HG02852 (cell line): ENCODE measurements around the gene APBB1.

Experiments
- ATAC-seq: cut with Tn5 transposase; IDR thresholded peaks from one replicate; pipeline ENCODE4 v1.9.1; 2021; ENCODE audit warnings: mild to moderate bottlenecking, moderate library complexity; ENCODE audit not compliant: unreplicated experiment

APBB1 gene

DNA sequence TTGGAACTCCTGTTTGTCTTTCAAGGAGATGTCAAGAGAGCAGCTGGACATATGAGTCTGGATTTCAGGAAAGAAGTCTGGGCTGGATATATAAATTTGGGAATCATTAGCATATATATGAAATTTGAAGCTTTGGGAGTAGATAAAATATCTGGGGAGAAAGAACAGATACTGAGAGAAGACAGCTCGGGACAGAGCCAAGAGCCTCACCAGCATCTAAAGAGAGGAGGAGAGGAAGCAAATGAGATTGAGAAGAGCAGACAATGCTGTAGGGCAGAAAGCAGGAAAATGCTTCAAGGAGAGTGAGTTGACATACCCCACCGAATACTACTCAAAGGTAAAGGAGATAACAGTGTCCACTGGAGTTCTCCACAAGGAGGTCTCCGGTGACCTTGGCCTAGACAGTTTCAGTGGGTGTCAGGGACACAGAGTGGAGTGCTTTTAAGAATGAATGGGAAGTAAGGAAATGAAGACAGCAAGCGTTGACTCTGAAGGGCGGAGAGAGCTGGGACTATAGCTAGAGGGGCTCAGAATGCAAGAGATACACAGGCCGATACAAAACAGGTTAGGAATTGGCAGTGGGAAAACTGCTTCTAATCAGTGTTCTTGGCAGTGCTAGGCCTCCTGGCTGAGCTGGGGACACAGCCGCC lies 862 bp downstream of the APBB1 start:
- peak; percentile 11 for ATAC-seq

DNA sequence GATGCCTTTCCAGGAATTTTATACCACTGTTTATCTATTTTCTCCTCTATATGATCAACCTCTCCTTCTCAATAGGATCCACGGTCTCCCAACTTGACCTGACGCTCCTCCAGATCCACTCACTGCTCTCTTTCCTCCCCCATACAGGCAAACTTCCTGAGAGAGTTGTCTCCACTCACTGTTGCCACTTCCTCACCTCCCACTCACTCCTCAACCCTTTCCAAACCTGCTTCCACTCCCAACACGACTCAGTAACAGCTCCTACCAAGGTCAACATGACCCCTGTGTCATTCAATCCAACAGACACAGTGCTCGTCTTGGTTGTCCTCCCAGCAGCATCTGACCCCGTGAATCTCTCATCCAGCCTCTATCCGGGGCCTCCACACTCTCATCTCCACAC lies 3.1 kb downstream of the APBB1 start:
- no peak for ATAC-seq

DNA sequence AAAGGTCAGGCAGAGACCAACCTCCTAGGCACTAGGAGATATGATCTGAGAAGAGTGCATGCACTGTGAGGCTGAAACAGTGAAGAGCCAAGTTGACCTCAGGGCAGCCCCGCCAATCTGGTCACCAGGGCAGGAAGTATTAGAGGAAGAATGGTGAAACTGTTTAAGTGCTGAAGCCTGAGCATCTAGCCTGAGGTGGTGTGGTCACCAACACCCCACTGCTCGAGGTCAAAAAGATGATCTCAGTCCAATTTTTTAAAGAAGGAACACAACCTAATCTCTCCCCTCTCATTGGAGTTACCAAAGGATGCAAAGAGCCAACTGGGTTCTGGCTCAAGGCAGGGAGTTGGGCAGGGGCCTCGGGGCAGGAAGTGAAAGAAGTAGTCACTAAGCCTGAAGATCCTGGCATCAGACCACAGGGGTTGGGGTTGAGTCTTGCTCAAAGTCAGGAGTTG lies 4.0 kb downstream of the APBB1 start:
- ATAC-seq, result peak; percentile 34

DNA sequence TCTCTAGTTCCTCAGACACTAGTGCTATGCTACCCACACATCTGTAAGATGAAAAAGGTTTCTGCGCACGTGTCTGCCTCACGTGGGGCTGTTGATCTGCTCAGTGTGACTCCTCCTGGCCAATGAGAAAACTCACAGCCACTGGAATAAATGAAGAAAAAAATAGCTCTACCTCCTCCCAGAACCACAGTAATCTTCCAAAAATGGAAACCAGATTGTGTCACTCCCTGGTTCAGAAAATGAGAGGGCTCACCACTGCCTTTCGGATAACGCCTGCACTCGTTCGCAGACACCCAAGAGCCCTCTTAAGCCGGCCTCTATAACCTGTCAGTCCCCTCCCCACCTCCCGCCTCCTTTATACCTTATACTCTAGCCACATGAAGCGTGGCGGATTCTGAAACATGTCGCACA lies 5.1 kb downstream of the APBB1 start:
- no peak for ATAC-seq

DNA sequence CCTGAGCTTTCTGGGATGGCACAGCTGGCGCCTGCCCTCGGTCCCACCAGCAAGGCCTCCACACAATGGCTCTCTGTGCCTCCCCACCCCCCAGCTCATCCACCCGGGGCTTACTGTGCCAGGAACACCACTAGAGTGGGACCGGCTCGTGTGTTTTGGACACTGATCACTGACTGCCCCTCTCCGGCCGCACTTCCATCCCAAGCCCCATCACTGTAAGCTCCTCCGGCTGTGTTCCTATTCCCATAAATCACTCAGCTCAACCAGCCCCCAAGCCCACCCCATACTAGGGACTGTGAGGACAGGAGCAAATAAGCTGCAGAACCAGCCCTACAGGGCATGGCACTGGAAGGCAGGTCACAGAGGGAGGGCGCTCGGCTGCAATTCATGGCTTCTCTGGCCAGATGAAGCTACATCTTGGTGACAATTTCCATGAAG lies 7.3 kb downstream of the APBB1 start:
- ATAC-seq, result no peak

DNA sequence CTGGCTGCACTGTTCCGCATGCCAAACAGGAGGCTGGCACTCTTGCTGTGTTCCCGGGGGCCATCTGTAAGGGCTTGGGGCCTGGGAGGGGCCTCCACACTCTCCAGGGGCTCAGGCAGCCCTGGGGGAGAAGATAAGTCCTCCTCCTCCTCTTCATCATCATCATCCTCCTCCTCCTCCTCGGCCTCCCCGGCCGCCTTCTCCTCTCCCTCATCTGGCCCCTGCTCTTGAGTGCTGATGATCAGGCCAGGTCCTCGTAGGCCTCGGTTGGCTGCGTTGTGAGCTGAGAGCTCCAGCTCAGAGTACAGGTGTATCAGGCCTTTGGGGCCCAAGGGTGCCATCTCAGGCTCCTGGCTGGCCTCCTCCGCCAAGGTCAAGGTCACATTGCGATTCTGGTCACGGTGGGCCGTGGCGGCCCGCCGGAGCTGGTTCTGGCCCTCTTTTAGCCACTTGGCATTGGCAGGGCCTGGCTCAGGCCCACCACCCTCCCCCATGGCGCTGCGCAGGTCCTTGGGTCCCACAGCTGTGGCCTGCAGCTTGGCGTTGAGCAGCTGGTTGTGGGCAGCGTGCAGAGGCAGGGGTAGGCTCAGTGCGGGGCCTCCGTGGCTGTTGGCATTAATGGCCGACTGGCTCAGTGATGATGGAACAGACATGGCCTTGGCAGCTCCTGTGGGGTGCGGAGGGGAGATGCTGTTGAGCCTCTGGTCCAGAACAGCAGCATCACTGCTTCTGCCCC lies 8.0 kb downstream of the APBB1 start:
- ATAC-seq, result no peak

DNA sequence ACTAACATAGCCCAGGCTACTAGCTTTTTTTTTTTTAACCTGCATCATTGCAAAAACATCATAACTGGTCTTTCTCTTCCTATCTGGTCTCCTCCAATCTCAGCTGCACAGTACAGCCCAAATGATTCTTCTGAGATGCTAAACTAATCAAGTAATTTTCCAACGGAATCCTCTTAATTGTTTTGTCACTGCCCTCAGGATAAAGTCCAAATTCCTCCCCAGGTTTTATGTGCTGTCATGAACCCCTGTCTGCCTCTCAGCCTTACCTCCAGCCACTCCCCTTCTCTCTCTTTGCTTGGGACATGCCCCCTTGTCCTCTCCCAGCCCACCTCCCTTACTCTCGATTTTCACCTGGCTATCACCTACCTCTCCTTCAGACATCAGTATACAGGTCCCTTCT lies 12.5 kb downstream of the APBB1 start:
- no peak for ATAC-seq

DNA sequence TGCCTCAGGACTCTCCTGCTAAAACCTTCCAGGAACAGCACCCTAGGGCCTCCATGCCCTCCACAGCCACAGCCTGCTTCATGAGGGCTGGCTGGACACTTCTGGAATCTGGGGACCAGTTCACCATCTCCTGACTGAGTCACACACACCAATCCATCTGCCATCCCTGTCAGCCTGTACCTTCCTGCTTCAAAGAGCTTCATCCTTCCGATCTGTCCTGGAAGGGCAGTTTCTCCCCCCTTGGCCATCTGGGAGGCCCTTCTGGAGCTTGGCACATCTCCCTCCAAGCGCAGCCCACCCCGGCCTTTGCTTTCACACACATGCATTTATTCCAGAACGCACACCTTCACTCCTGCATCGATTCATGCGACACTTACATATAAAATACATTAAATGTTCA lies 13.0 kb downstream of the APBB1 start:
- no peak for ATAC-seq

DNA sequence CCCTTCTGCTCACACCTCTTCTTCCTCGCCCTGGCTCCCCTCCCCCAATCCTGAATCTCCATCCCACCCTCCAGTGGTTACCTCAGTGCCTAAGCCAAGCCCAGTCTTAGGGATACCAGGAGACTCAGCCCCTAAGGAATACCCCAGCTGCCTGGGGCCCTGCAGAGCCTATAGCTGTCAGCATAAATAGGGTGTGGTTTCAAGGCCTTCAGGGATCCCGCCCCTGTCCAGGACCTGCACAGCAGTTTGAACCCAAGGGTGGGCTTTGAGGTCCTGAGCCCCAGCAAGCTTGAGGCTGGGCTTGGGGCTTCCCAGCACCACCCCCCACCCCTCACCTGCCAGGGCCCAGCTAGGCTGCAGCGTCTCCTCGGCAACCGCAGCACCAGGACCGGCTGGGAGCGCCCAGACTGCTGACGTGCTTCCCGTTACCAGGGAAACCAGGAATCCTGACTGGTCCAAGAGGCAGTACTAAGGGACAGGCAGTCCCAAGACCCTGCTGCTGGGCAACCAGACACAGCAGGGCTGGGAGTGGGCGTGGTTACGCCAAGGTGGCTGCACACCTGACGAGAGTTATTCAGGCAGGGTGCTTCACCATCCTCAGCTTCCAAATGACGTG lies 13.7 kb downstream of the APBB1 start:
- no peak for ATAC-seq

DNA sequence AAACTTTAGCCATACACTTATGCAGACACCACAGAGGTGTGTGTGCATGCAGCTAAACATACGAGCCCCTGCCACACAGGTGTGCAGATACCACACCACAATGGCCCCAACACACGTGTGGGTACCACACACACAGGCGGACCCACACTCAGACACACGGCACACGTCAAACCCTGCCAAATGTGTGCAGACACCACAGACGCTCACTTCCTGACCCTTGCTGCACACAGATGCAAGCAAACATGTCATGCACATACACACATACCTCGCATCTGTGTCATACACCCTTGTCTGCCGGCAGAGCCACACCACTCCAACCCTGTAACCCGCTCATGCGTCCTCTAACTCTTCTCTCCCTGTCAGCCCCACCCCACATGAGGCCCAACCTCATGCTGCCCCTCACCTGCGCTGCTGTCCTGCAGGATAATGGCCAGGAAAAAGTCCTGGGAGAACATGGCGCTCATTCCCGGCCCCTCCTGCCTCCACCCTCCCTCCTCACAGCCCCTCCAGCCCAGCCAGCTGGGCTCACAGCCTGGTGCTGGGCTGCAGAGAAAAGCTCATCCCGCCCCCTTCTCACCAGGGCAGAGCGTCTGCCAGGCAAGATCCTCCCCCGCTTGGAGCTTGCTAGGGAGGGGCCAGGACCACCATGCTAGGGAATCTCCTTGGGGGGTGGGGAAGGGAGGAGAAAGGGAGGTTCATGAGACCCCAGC lies 14.4 kb downstream of the APBB1 start:
- no peak for ATAC-seq

DNA sequence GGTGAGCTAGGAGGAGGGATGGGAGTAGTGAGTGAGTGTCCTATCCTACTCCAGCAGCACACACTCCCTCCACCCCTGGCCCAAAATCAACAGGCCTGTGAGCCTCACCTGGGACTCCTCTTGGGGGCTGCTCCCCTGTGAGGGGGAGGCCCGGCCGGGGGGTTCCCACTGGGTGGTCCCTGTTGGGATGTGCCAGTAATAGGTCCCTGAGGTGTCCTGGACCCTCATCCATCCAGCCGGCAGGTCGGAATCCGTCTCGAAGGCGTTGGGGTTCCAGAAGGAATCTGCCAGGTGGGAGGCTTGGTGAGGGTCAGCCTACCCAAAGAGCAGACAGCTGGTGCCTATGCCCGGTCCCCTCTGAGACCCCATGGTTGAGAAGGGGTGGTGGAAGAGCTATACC lies 15.4 kb downstream of the APBB1 start:
- no peak for ATAC-seq

DNA sequence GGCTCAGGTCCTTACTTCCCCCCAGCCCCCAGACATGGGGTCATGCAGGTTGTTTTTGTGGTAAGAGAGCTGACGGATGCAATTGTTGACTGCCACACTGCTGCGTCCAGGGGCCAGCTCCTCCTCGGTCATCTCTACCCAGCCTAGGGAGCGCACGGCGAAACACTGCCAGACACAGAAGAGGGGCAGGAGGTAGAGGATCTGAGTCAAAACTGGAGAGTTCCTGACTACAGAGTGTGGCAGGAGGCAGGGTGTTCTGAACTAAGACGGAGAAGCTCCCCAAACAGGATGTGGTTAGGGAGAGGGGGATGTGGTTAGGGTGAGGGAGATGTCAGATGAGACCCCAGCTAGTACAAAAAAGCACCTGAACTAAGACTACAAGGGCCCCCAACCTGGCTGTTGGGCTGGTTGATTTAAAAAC lies 16.3 kb downstream of the APBB1 start:
- ATAC-seq, result peak; percentile 98

DNA sequence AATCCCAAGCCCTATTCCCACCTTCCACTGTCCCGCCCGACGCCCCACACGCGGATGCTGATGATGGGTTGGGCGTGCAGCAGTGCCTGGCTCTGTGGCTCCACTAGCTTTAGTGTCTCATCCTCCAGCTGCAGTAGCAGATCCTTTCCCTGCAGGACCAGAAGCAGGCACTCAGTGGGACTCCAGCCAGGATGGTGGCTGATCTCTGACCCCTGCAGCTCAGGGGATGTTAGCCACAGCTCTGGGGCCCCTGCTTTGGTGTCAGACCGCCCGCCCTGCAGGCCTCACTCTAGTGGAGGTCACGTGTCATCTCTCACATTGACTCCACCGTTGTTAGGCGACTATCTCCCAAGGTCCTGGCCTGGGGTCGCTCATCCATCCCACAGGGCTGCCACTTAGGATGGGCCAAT lies 16.8 kb downstream of the APBB1 start:
- peak; percentile 26 for ATAC-seq

DNA sequence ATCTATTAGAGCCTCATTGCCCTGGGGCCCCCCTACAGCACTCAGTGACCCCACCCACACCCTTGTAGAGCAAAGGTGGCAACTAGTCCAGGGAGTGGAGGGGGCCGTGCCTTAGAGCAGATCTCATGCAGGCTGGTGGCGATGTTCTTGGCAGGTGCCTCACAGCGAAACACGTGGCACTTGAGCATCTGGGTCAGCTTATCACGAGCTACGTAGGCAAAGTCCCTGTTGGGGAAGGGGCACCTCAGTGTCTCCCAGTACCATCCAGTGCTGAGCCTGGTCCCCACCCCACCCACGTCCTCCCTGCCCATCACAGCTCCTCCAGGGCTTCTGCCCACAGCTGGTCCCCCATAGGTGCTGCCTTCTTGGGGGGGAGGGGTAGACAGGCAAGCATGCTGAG lies 17.4 kb downstream of the APBB1 start:
- ATAC-seq, result no peak

DNA sequence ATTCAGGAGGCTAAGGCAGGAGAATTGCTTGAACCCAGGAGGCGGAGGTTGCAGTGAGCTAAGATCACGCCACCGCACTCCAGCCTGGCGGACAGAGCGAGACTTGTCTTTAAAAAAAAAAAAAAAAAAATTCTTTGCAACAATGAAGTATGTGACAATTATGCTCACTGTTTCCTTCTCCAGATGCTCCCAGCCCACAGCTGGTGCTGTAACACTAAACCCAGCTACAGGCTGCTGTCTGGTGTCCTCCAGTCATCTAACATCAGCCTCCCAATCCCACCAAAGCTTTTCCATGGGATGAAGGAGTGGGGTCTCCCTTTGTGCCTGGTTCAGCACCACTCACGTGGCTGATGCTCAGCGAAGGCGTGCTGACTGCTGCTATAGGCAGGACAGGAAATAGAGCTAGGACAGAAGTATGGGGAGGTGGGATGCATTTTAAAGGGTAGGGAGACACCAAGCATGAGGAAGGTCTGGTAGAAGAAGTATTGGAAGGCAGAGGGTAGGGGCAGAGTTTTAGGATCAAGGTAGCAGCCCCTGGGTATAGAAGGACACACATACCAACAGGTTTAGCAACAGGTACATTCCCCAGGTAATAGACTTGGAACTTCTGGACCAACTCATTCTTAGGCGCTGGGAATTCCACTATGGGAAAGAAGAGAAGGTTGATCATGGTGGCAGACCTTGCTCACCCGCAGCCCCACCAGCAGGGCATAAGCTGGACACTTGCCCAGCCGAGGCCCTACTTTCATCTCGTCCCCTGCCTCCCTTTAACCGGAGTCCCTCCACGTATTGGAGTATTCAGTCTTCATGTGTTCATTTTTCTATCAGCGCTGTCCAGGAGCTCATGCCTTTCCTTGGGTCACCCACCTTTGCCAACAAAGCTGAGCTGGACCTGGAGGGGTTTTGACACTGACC lies 18.2 kb downstream of the APBB1 start:
- ATAC-seq, result no peak

DNA sequence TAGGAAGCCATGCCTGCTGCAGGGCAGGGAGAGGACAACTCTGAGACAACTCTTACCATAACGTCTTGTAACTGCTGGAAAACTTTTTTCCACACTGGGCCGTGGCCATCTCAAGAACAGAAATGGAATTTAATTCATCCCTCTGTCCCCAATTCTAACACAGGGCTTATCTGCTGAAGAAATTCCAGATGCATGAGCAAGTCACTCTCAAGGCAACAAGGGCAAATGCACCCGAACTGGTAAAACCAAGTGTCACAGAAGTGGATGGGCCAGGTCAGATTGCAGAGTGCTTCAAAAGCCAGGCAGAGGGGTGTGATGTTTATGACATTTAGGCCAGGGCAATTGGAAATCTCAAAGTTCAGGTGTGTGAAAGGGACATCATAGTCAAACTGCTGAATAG lies 21.3 kb downstream of the APBB1 start:
- no peak for ATAC-seq

DNA sequence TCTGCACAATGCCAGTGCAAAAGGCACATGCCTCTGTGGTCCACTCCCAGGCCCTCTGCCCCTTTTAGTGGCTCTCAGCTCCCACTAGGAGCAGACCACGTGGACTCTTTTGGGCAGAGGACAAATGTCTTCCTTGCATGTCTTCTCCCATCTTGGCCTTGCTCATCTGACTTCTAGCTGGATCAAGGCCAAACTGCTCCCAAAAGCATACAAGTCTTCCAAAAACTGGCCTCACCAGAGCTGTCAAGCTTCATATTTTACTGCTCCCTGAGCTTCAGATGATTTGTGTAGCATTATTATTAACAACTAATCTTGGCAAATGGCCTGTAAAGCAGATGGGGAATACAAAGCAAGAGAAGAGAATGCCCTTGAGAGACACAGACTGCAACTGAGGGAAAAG lies 21.7 kb downstream of the APBB1 start:
- ATAC-seq, result no peak

DNA sequence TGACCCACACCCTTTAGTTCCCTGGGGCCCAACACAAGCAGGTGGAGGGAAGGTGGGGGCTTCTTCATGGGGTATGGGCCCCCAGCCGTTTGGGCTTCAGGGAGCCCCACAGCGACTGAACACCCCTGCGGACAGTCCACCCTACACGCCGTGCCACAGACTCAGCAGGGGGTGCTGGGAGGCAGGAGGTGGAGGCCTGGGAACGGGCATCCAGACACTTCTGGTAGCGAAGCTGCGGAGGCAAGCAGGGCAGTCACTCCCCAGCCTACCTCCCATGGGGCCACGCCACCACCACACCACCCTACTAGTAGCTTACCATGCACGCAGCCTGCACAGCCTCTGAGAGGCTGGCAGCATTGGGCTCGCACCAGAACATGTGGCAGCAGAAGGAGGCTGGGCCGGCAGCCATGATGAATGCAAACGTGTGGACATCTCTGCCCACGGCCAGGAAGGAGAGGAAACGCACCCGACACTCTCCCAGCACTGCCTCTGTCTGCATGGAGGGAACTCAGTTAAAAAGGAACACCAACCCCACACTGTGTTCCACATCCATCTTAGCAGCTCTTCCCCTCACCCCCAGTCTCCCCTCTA lies 23.3 kb downstream of the APBB1 start:
- ATAC-seq, result no peak

DNA sequence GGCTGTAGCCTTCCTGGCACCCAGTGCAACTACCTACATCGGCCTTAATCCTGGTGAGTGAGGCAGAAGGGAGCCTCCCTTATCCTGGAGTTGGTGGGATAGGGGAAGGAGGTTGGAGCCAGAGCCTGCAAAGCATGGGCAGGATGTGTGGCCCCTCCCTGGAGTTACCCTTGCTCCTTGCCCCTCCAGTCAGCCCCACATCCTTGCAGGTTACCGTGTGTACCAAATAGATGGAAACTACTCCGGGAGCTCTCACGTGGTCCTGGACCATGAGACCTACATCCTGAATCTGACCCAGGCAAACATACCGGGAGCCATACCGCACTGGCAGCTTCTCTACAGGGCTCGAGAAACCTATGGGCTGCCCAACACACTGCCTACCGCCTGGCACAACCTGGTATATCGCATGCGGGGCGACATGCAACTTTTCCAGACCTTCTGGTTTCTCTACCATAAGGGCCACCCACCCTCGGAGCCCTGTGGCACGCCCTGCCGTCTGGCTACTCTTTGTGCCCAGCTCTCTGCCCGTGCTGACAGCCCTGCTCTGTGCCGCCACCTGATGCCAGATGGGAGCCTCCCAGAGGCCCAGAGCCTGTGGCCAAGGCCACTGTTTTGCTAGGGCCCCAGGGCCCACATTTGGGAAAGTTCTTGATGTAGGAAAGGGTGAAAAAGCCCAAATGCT lies 24.8 kb downstream of the APBB1 start:
- ATAC-seq, result no peak
